CD4-positive, alpha-beta T cell (primary cell): ENCODE data around the gene TOR1B. TPM values are rescaled to one million over a fixed set of nuclear protein-coding genes. Genes with fewer than 3 reads are reported as not detected.
A peak's percentile ranks its signal among the peaks of the same experiment; 100 is the strongest.

Source experiments
- ATAC-seq: fragments of 200-7000 bp; cut with Tn5 transposase; one replicate; pipeline ENCODE4 v1.10.0; 2022; ENCODE audit warnings: mild to moderate bottlenecking; ENCODE audit not compliant: poor library complexity
- CTCF ChIA-PET: fragments of 350-600 bp; sonication (Branson Sonifier 250); formaldehyde crosslinking; loops from one replicate; lab custom pipeline; 2021; ENCODE audit warnings: antibody characterized with exemption, inconsistent platforms; lab: Charles Lee
- POLR2A ChIA-PET: fragments of 350-600 bp; sonication (Branson Sonifier 250); formaldehyde crosslinking; loops from one replicate; lab custom pipeline; 2021; ENCODE audit warnings: antibody characterized with exemption, inconsistent platforms; lab: Charles Lee
- DNase-seq, 14 experiments: peaks; one replicate each; pipeline ENCODE4 v3.0.0-alpha.2; 2013 to 2020; ENCODE audit warnings: mixed read lengths in 2 of 14
- H3K27ac ChIP-seq, 2 donors: one replicate each; pipeline versions ENCODE4 v1.5.1 to v1.7.0; 2013; ENCODE audit warnings: low read length in 2 of 2, low read depth in 1 of 2, mild to moderate bottlenecking in 1 of 2
- H3K27me3 ChIP-seq, 2 experiments: 1 replicate in 1 of 2; 2 replicates in 1 of 2; pipeline versions ENCODE4 v1.6.1 to v1.7.0; 2013; ENCODE audit warnings: low read length in 2 of 2, control low read depth in 1 of 2, mild to moderate bottlenecking in 1 of 2, moderate library complexity in 1 of 2; ENCODE audit not compliant: insufficient read depth in 2 of 2, control insufficient read depth in 1 of 2
- H3K36me3 ChIP-seq: one replicate; pipeline ENCODE4 v1.6.1; 2013; ENCODE audit warnings: low read length, control low read depth; ENCODE audit not compliant: insufficient read depth
- H3K4me1 ChIP-seq: one replicate; pipeline ENCODE4 v1.6.1; 2013; ENCODE audit warnings: low read length, control low read depth; ENCODE audit not compliant: insufficient read depth
- H3K4me3 ChIP-seq: one replicate; pipeline ENCODE4 v1.5.1; 2013; ENCODE audit warnings: mild to moderate bottlenecking, low read length, moderate library complexity
- H3K9me3 ChIP-seq, 2 experiments: 1 replicate in 1 of 2; 2 replicates in 1 of 2; pipeline versions ENCODE4 v1.6.1 to v1.7.0; 2013; ENCODE audit warnings: low read length in 2 of 2, mild to moderate bottlenecking in 2 of 2, control low read depth in 1 of 2, moderate library complexity in 1 of 2; ENCODE audit not compliant: control insufficient read depth in 1 of 2, insufficient read depth in 1 of 2
- H3K27ac Mint-ChIP-seq: one replicate; pipeline ENCODE4 v1.8.0; 2020; ENCODE audit warnings: mixed read lengths
- H3K27me3 Mint-ChIP-seq: one replicate; pipeline ENCODE4 v1.8.0; 2021; ENCODE audit warnings: mixed read lengths
- H3K36me3 Mint-ChIP-seq: one replicate; pipeline ENCODE4 v1.8.0; 2021; ENCODE audit warnings: low read depth, mixed read lengths
- H3K4me1 Mint-ChIP-seq: one replicate; pipeline ENCODE4 v1.8.0; 2021; ENCODE audit warnings: low read depth, mixed read lengths
- H3K4me3 Mint-ChIP-seq: one replicate; pipeline ENCODE4 v1.8.0; 2020; ENCODE audit warnings: mild to moderate bottlenecking, mixed read lengths
- H3K9me3 Mint-ChIP-seq: one replicate; pipeline ENCODE4 v1.8.0; 2020; ENCODE audit warnings: mixed read lengths
- intact Hi-C, 2 experiments: fragments of 100-400 bp; cut with DNase I in 1 of 2; cut with micrococcal nuclease in 1 of 2; formaldehyde crosslinking; loops; one replicate each; pipeline versions ENCODE4 v1.15.1 to v1.9.0; 2023 to 2025; cut with DNase I, micrococcal nuclease
- total RNA-seq, 174 experiments: library from RNA in 2 of 174; stranded (reverse) in 2 of 174; gene quantifications; one replicate each; pipeline ENCODE4 v1.2.3 and lab custom pipeline; 2021 to 2026
- TF ChIP-seq, protein P1 (sequence below): fragments of 200-600 bp; IDR thresholded peaks from one replicate; pipeline ENCODE4 v1.8.0; 2022; ENCODE audit warnings: antibody characterized with exemption, mild to moderate bottlenecking

TOR1B gene
- total RNA-seq, 2 experiments from 2014 or later = 13.4 to 15.1 TPM

DNA sequence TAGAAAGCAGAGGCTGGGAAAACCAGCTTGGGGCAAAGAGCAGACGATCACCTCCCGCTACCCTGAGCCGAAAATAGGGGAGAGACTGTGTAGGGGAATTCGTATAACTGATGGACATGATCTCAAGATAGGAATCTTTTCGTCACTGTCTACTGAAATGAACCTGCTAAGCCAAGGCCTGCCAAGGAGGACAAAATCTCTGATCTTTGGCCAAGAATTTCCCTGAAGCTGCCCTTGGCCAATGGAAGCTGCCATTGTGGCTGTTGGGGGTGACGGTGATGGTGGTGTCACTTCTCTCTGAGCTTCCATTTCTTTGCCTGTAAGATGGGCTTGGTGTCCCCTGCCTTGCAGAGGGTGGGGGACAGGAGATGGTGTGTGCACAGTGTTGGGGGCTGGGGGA is 46.8 kb upstream of the TOR1B start:
- no peaks in the 10 kb centered on the region for H3K36me3 ChIP-seq
- DNase-seq = no peak
- H3K4me1 ChIP-seq = peaks cover 23% of the 10 kb centered on the region
- Mint-ChIP-seq H3K27me3 (peaks cover 14% of the 10 kb centered on the region), H3K27ac (no peak overlapping the region), H3K4me3 (no peak overlapping the region), H3K9me3 (no peaks in the 10 kb centered on the region), H3K36me3 (no peaks in the 10 kb centered on the region), H3K4me1 (peaks cover 28% of the 10 kb centered on the region)
- ATAC-seq = no peak
- H3K27ac ChIP-seq = no peak overlapping the region
- POLR2A ChIA-PET = no interaction called here
- H3K27me3 ChIP-seq = peaks cover 0 to 3% of the 10 kb centered on the region in 2 experiments
- TF ChIP-seq, protein P1, sequence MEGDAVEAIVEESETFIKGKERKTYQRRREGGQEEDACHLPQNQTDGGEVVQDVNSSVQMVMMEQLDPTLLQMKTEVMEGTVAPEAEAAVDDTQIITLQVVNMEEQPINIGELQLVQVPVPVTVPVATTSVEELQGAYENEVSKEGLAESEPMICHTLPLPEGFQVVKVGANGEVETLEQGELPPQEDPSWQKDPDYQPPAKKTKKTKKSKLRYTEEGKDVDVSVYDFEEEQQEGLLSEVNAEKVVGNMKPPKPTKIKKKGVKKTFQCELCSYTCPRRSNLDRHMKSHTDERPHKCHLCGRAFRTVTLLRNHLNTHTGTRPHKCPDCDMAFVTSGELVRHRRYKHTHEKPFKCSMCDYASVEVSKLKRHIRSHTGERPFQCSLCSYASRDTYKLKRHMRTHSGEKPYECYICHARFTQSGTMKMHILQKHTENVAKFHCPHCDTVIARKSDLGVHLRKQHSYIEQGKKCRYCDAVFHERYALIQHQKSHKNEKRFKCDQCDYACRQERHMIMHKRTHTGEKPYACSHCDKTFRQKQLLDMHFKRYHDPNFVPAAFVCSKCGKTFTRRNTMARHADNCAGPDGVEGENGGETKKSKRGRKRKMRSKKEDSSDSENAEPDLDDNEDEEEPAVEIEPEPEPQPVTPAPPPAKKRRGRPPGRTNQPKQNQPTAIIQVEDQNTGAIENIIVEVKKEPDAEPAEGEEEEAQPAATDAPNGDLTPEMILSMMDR = no peak
- no peaks in the 10 kb centered on the region for H3K9me3 ChIP-seq
- CTCF ChIA-PET = interaction anchor here (2.4 kb wide), 1 partner anchor 19 kb away, joined by 5 read pairs; no protein-coding TSS in a partner anchor
- no peak overlapping the region for H3K4me3 ChIP-seq
- intact Hi-C loops = no loop called here

- H3K27ac ChIP-seq = no peak overlapping the region
- peak in 4 of 14 experiments; percentile 11 to 42 (median 28) for DNase-seq
These were observed 45.9 kb upstream of the TOR1B start for GRCh38 chr9:129757045-129757444.

DNA sequence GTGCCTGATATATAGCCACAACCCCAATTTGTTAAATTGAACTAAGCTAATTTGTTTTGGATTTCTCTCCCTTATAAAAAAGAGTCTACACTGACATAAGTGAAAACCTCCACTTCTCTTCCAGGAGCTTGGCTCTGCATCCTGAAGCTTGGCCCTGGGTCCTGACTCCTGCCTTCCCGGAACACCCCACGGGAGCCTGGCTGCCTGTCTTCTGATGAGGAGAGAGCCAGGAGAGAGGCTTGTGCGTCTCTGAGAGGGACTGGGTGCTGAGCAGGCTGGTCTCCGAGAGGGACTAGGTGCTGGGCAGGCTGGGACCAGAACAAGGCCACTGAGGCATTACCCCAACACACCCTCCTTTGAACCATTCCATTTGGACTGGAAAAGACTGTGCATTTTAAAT is 43.7 kb upstream of the TOR1B start:
- no peaks in the 10 kb centered on the region for H3K9me3 ChIP-seq
- H3K4me1 Mint-ChIP-seq = peaks cover 14% of the 10 kb centered on the region
- H3K4me3 Mint-ChIP-seq = no peak overlapping the region
- POLR2A ChIA-PET = no interaction called here
- no peak for ATAC-seq
- intact Hi-C loops = no loop called here
- DNase-seq = no peak
- H3K4me1 ChIP-seq = peaks cover 12% of the 10 kb centered on the region
- H3K27ac ChIP-seq = no peak overlapping the region
- H3K36me3 Mint-ChIP-seq = no peaks in the 10 kb centered on the region
- TF ChIP-seq, protein P1 = no peak
- CTCF ChIA-PET = interaction anchor here (1.1 kb wide), 1 partner anchor 33 kb away, joined by 5 read pairs; no protein-coding TSS in a partner anchor
- H3K9me3 Mint-ChIP-seq = no peaks in the 10 kb centered on the region
- H3K4me3 ChIP-seq = no peak overlapping the region
- H3K36me3 ChIP-seq = no peaks in the 10 kb centered on the region
- no peaks in the 10 kb centered on the region for H3K27me3 ChIP-seq
- H3K27ac Mint-ChIP-seq = no peak overlapping the region
- H3K27me3 Mint-ChIP-seq = peaks cover 4% of the 10 kb centered on the region

More at GRCh38 chr9:129757045-129757444, 45.9 kb upstream of the TOR1B start:
- intact Hi-C loops = no loop called here
- H3K4me3 ChIP-seq = no peak overlapping the region
- ATAC-seq = no peak
- Mint-ChIP-seq H3K27me3 (peaks cover 14% of the 10 kb centered on the region), H3K4me3 (no peak overlapping the region), H3K27ac (no peak overlapping the region), H3K36me3 (no peaks in the 10 kb centered on the region), H3K9me3 (no peaks in the 10 kb centered on the region), H3K4me1 (peaks cover 28% of the 10 kb centered on the region)
- no peaks in the 10 kb centered on the region for H3K36me3 ChIP-seq
- H3K4me1 ChIP-seq = peaks cover 23% of the 10 kb centered on the region
- TF ChIP-seq, protein P1 = no peak
- no peaks in the 10 kb centered on the region for H3K9me3 ChIP-seq
- POLR2A ChIA-PET = no interaction called here
- H3K27me3 ChIP-seq = peaks cover 0 to 3% of the 10 kb centered on the region in 2 experiments
- CTCF ChIA-PET = no interaction called here
